Lower leg skin (tissue), 3 donors: ENCODE data around the gene OR52E8.

ENCODE experiments used
- CTCF ChIP-seq, 3 donors: fragments of 450-650 bp; IDR thresholded peaks; one replicate each; pipeline ENCODE4 v1.5.1; 2016; ENCODE audit warnings: antibody characterized with exemption in 3 of 3, mild to moderate bottlenecking in 3 of 3, moderate library complexity in 2 of 3
- POLR2A ChIP-seq, 2 donors: fragments of 450-650 bp; IDR thresholded peaks; one replicate each; pipeline ENCODE4 v1.6.1; 2016 to 2017; ENCODE audit warnings: antibody characterized with exemption in 2 of 2, mild to moderate bottlenecking in 1 of 2, moderate library complexity in 1 of 2

- TF ChIP-seq CTCF (IDR thresholded peaks at IDR 0.05) (no peak), POLR2A (IDR thresholded peaks at IDR 0.05) (no peak)
Measured at GRCh38 chr11:5857590-5857989, at the start of gene OR52E8.
